Measurements from ENCODE around the gene SEMA6C.
"Not testable (repeated sequence)": the region's sequence is repeated elsewhere in the genome, so short reads cannot be mapped to it uniquely, and the experiment has no call there.

Gene SEMA6C

GRCh38 chr1:151098126-151098525, 48.3 kb downstream of the SEMA6C start (continued):
- TF ChIP-seq CREB5 (CRISPR knock-in tag; IDR thresholded peaks at IDR 0.05; ENCODE audit: low read depth) = no peak
- TF ChIP-seq, protein P1, sequence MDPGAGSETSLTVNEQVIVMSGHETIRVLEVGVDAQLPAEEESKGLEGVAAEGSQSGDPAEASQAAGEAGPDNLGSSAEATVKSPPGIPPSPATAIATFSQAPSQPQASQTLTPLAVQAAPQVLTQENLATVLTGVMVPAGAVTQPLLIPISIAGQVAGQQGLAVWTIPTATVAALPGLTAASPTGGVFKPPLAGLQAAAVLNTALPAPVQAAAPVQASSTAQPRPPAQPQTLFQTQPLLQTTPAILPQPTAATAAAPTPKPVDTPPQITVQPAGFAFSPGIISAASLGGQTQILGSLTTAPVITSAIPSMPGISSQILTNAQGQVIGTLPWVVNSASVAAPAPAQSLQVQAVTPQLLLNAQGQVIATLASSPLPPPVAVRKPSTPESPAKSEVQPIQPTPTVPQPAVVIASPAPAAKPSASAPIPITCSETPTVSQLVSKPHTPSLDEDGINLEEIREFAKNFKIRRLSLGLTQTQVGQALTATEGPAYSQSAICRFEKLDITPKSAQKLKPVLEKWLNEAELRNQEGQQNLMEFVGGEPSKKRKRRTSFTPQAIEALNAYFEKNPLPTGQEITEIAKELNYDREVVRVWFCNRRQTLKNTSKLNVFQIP (CRISPR knock-in tag; IDR thresholded peaks at IDR 0.05; ENCODE audit: borderline replicate concordance, low read depth) = no peak

GRCh38 chr1:151097426-151097825, 49.0 kb downstream of the SEMA6C start:
- ATAC-seq = not testable (repeated sequence)

DNA sequence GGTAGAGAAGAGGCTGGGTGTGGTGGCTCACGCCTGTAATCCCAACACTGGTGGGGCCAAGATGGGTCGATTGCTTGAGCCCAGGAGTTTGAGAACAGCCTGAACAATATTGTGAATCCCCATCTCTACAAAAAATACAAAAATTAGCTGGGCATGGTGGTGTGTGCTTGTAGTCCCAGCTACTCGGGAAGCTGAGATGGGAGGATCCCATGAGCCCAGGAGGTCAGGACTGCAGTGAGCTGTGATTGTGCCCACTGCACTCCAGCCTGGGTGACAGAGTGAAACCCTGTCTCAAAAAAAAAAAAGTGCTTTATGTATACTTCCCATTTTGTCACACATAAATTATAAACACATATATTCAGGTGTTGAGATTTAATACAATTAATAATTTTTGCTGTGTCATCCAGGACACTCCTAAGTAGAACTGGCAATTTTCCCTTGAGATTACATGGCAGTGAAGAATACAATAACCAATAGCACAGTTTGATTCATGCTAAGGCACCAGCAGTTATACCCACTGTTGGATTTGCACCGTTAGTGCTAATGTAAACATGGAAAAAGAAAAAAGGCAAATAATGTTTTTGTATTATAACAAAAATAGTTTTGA, 60.4 kb downstream of the SEMA6C start:
- TF ChIP-seq RARB (CRISPR knock-in tag; IDR thresholded peaks at IDR 0.05) (no peak), BACH2 (CRISPR knock-in tag; IDR thresholded peaks at IDR 0.05; ENCODE audit: borderline replicate concordance) (no peak), PPARA (CRISPR knock-in tag; IDR thresholded peaks at IDR 0.05; ENCODE audit: borderline replicate concordance) (no peak), OSR1 (CRISPR knock-in tag; IDR thresholded peaks at IDR 0.05) (no peak), CSRNP3 (CRISPR knock-in tag; IDR thresholded peaks at IDR 0.05) (no peak)
- TF ChIP-seq, protein P2, sequence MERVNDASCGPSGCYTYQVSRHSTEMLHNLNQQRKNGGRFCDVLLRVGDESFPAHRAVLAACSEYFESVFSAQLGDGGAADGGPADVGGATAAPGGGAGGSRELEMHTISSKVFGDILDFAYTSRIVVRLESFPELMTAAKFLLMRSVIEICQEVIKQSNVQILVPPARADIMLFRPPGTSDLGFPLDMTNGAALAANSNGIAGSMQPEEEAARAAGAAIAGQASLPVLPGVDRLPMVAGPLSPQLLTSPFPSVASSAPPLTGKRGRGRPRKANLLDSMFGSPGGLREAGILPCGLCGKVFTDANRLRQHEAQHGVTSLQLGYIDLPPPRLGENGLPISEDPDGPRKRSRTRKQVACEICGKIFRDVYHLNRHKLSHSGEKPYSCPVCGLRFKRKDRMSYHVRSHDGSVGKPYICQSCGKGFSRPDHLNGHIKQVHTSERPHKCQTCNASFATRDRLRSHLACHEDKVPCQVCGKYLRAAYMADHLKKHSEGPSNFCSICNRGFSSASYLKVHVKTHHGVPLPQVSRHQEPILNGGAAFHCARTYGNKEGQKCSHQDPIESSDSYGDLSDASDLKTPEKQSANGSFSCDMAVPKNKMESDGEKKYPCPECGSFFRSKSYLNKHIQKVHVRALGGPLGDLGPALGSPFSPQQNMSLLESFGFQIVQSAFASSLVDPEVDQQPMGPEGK (CRISPR knock-in tag; IDR thresholded peaks at IDR 0.05; ENCODE audit: borderline replicate concordance) = no peak
- ATAC-seq = no peak

All from SK-N-SH treated with all-trans-retinoic acid at 6 μM for 48 hours (cell line).